ENCODE data around the gene RNU6-1. TPM values are rescaled to one million over a fixed set of nuclear protein-coding genes. Genes with fewer than 3 reads are reported as not detected.

Gene RNU6-1
- total and polyA plus RNA-seq, 12 donors, result not detected

- TF ChIP-seq CTCF (IDR thresholded peaks at IDR 0.05), result no peak
- Histone ChIP-seq H3K9me3 (no peaks in the 10 kb centered on the region), H3K4me3 (no peak overlapping the region), H3K27me3 (no peaks in the 10 kb centered on the region), H3K4me1 (no peaks in the 10 kb centered on the region), H3K36me3 (no peaks in the 10 kb centered on the region), H3K27ac (no peak overlapping the region)
- intact Hi-C loops (cut with DNase I), result no loop called here
- WGBS, 2 donors, result 87 to 90% methylated on average over 3 of the region's 3 CpGs
- ATAC-seq, result no peak
- DNase-seq, result no peak
Measured at GRCh38 chr15:67857220-67857619, 17.4 kb upstream of the RNU6-1 start.

- no peak overlapping the region for H3K4me3 ChIP-seq
- WGBS, 2 donors, result 69 to 71% methylated on average over 3 of the region's 3 CpGs
- intact Hi-C loops (cut with DNase I), result no loop called here
- H3K9me3 ChIP-seq, result no peaks in the 10 kb centered on the region
- no peaks in the 10 kb centered on the region for H3K27me3 ChIP-seq
- DNase-seq (no peak), ATAC-seq (no peak)
- no peak for TF ChIP-seq CTCF (IDR thresholded peaks at IDR 0.05)
- peaks cover 0 to under 1% (median 0%) of the 10 kb centered on the region in 9 donors for H3K4me1 ChIP-seq
- H3K27ac ChIP-seq, result no peak overlapping the region
- no peaks in the 10 kb centered on the region for H3K36me3 ChIP-seq
Measured at GRCh38 chr15:67855842-67856241, 16.0 kb upstream of the RNU6-1 start.

- peaks cover 0 to 7% (median 0%) of the 10 kb centered on the region in 9 donors for H3K4me1 ChIP-seq
- H3K9me3 ChIP-seq, result peaks cover 0 to 4% (median 0%) of the 10 kb centered on the region in 11 donors
- H3K4me3 ChIP-seq, result no peak overlapping the region
- WGBS, 2 donors, result 91 to 92% methylated on average over 1 of the region's 1 CpG
- H3K27me3 ChIP-seq, result no peaks in the 10 kb centered on the region
- no peaks in the 10 kb centered on the region for H3K36me3 ChIP-seq
- H3K27ac ChIP-seq, result no peak overlapping the region
- no peak for DNase-seq
- TF ChIP-seq CTCF (IDR thresholded peaks at IDR 0.05), result no peak
- no peak for ATAC-seq
- intact Hi-C loops (cut with DNase I), result no loop called here
Measured at GRCh38 chr15:67854358-67854757, 14.5 kb upstream of the RNU6-1 start.

- no peaks in the 10 kb centered on the region for H3K36me3 ChIP-seq
- intact Hi-C loops (cut with DNase I), result no loop called here
- no peak overlapping the region for H3K27ac ChIP-seq
- 91 to 92% methylated on average over 3 of the region's 3 CpGs for WGBS, 2 donors
- DNase-seq (no peak), ATAC-seq (no peak)
- H3K9me3 ChIP-seq, result peaks cover 0 to 7% (median 0%) of the 10 kb centered on the region in 11 donors
- no peak overlapping the region for H3K4me3 ChIP-seq
- peaks cover 0 to 7% (median 0%) of the 10 kb centered on the region in 9 donors for H3K4me1 ChIP-seq
- H3K27me3 ChIP-seq, result no peaks in the 10 kb centered on the region
- TF ChIP-seq CTCF (IDR thresholded peaks at IDR 0.05), result no peak
Measured at GRCh38 chr15:67853454-67853853, 13.6 kb upstream of the RNU6-1 start.

Measured in heart right ventricle (tissue), 16 donors.